K562 (cell line): ENCODE measurements around the gene CYB561A3. TPM values are rescaled to one million over a fixed set of nuclear protein-coding genes. Genes with fewer than 3 reads are reported as not detected.

Experiments
- ATAC-seq: fragments of 200-7000 bp; cut with Tn5 transposase; 3 replicates; pipeline ENCODE4 v1.9.1; 2020; ENCODE audit warnings: moderate library complexity
- BruUV-seq: library from RNA; stranded (reverse); fragments of 400-500 nt; replicated peaks from 2 replicates; lab custom pipeline; 2021; lab: Mats Ljungman, UMichigan
- CTCF ChIA-PET: fragments of 300-600 bp; formaldehyde crosslinking; extraction: SDS; loops from one replicate; lab custom pipeline; 2021; ENCODE audit warnings: low intra/inter-chr PET ratio; lab: Yijun Ruan, JAX
- POLR2A ChIA-PET: fragments of 300-600, 350-650 bp; sonication (Branson Sonifier 250); formaldehyde crosslinking; extraction: SDS; loops from one replicate; lab custom pipeline; 2021; ENCODE audit warnings: antibody characterized with exemption, inconsistent platforms; lab: Yijun Ruan, JAX
- DNase-seq, 4 experiments: peaks; one replicate each; pipeline versions ENCODE4 v3.0.0 to v3.0.0-alpha.2; 2011 to 2018; ENCODE audit warnings: low spot score in 3 of 4, mixed read lengths in 3 of 4; ENCODE audit errors: extremely low read depth in 1 of 4
- FAIRE-seq: peaks from 2 replicates; lab custom pipeline; 2011; peaks lifted over from hg19 to GRCh38; lab: Jason Lieb, UNC
- H2AFZ ChIP-seq: 2 replicates; pipeline ENCODE4 v1.6.0; 2011; ENCODE audit warnings: low read depth, low read length, control low read depth, inconsistent platforms
- H3K27ac ChIP-seq: fragments of 200-600 bp; 3 replicates; pipeline ENCODE4 v1.8.0; 2011; ENCODE audit warnings: low read depth, mild to moderate bottlenecking, control low read depth, inconsistent platforms, low read length, moderate library complexity, mixed read lengths; ENCODE audit errors: extremely low read depth
- H3K27me3 ChIP-seq, 2 experiments: fragments of 300-600 bp in 1 of 2; 2 replicates in 1 of 2; 3 replicates in 1 of 2; pipeline versions ENCODE4 v1.6.0 to v1.8.0; 2011; ENCODE audit warnings: inconsistent platforms in 2 of 2, low read length in 2 of 2, mild to moderate bottlenecking in 1 of 2, mixed read lengths in 1 of 2, moderate library complexity in 1 of 2; ENCODE audit not compliant: control insufficient read depth in 2 of 2, insufficient read depth in 2 of 2
- H3K36me3 ChIP-seq: fragments of 300-600 bp; 3 replicates; pipeline ENCODE4 v1.8.0; 2011; ENCODE audit warnings: mild to moderate bottlenecking, low read length, inconsistent platforms; ENCODE audit not compliant: control insufficient read depth, insufficient read depth
- H3K4me1 ChIP-seq, 2 experiments: fragments of 200-600 bp in 1 of 2; replicated peaks in 1 of 2; 2 replicates in 1 of 2; 3 replicates in 1 of 2; pipeline versions ENCODE4 v1.5.1 to v1.8.0; 2011; ENCODE audit warnings: inconsistent platforms in 2 of 2, low read length in 2 of 2, mild to moderate bottlenecking in 1 of 2, mixed read lengths in 1 of 2, moderate library complexity in 1 of 2; ENCODE audit not compliant: control insufficient read depth in 2 of 2, insufficient read depth in 2 of 2
- H3K4me2 ChIP-seq: 2 replicates; pipeline ENCODE4 v1.6.1; 2011; ENCODE audit warnings: low read length, control low read depth, inconsistent platforms, mixed read lengths; ENCODE audit not compliant: insufficient read depth
- H3K4me3 ChIP-seq: fragments of 200-600 bp; sonication (generic), shearing (Covaris generic); 2 replicates; pipeline ENCODE4 v1.5.1; 2016; ENCODE audit warnings: control low read depth, inconsistent platforms
- H3K79me2 ChIP-seq: fragments of 200-600 bp; 3 replicates; pipeline ENCODE4 v1.8.0; 2011; ENCODE audit warnings: low read length, inconsistent platforms; ENCODE audit not compliant: control insufficient read depth, insufficient read depth
- H3K9ac ChIP-seq, 2 experiments: 2 replicates each; pipeline versions ENCODE4 v1.6.0 to v1.6.1; 2011; ENCODE audit warnings: low read depth in 2 of 2, low read length in 2 of 2, control low read depth in 1 of 2, inconsistent platforms in 1 of 2, mild to moderate bottlenecking in 1 of 2, mixed read lengths in 1 of 2; ENCODE audit not compliant: insufficient read depth in 1 of 2
- H3K9me1 ChIP-seq: one replicate; pipeline ENCODE4 v1.6.0; 2011; ENCODE audit warnings: inconsistent platforms, mild to moderate bottlenecking, low read length, moderate library complexity; ENCODE audit not compliant: control insufficient read depth, insufficient read depth
- H3K9me3 ChIP-seq: replicated peaks from 2 replicates; pipeline ENCODE4 v1.5.1; 2011; ENCODE audit warnings: low read depth, low read length, inconsistent platforms; ENCODE audit not compliant: control insufficient read depth, insufficient read depth
- H4K20me1 ChIP-seq: replicated peaks from 2 replicates; pipeline ENCODE4 v1.6.1; 2011; ENCODE audit warnings: low read length, inconsistent platforms, mixed read lengths; ENCODE audit not compliant: control insufficient read depth, insufficient read depth
- ATF6 ChIP-seq: sonication (generic); formaldehyde crosslinking; IDR thresholded peaks from 2 replicates; pipeline ENCODE4 v1.4.0; 2020; ENCODE audit warnings: mild to moderate bottlenecking, missing genetic modification reagents
- BRD9 ChIP-seq: fragments of 450-650 bp; IDR thresholded peaks from 2 replicates; pipeline ENCODE4 v1.6.1; 2018; ENCODE audit warnings: low read depth; ENCODE audit not compliant: partially characterized antibody
- C11orf30 ChIP-seq: fragments of 450-650 bp; IDR thresholded peaks from 2 replicates; pipeline ENCODE4 v1.6.1; 2016; ENCODE audit warnings: low read depth, mild to moderate bottlenecking
- CBFA2T3 ChIP-seq: fragments of 450-650 bp; IDR thresholded peaks from 2 replicates; pipeline ENCODE4 v1.6.1; 2017
- CEBPG ChIP-seq, 3 experiments: fragments of 200-800 bp in 1 of 3; sonication (Bioruptor generic) in 1 of 3; sonication (generic) in 1 of 3; formaldehyde crosslinking in 1 of 3; IDR thresholded peaks in 2 of 3; conservative IDR thresholded peaks in 1 of 3; 2 replicates each; pipeline versions ENCODE4 v1.6.1 to v1.8.0; 2016 to 2022; ENCODE audit warnings: missing compliant biosample characterization in 2 of 3, missing genetic modification characterization in 2 of 3, mild to moderate bottlenecking in 1 of 3, missing genetic modification reagents in 1 of 3
- ESRRA ChIP-seq: fragments of 450-650 bp; IDR thresholded peaks from 2 replicates; pipeline ENCODE4 v1.6.1; 2014; ENCODE audit warnings: low read depth, mild to moderate bottlenecking, moderate library complexity, borderline replicate concordance
- HDGF ChIP-seq: fragments of 450-650 bp; IDR thresholded peaks from 2 replicates; pipeline ENCODE4 v1.6.1; 2016
- HMG20A ChIP-seq: fragments of 450-650 bp; formaldehyde crosslinking; conservative IDR thresholded peaks from 2 replicates; pipeline ENCODE4 v1.4.0; 2020; ENCODE audit warnings: mild to moderate bottlenecking, mixed read lengths
- KLF6 ChIP-seq: fragments of 250-450 bp; sonication (Bioruptor Pico); IDR thresholded peaks from 2 replicates; pipeline ENCODE4 v1.4.0; 2020; ENCODE audit warnings: mild to moderate bottlenecking, moderate library complexity, borderline replicate concordance
- MTA1 ChIP-seq: fragments of 450-650 bp; IDR thresholded peaks from 2 replicates; pipeline ENCODE4 v1.6.1; 2017; ENCODE audit warnings: borderline replicate concordance
- NR2C2 ChIP-seq, 2 experiments: fragments of 200-800 bp in 1 of 2; sonication (Bioruptor generic) in 1 of 2; sonication (generic) in 1 of 2; formaldehyde crosslinking in 1 of 2; IDR thresholded peaks; 2 replicates each; pipeline versions ENCODE4 v1.6.1 to v1.8.0; 2016 to 2022; ENCODE audit warnings: mild to moderate bottlenecking in 1 of 2, missing compliant biosample characterization in 1 of 2, missing genetic modification characterization in 1 of 2, missing genetic modification reagents in 1 of 2
- PKNOX1 ChIP-seq: fragments of 450-650 bp; IDR thresholded peaks from 2 replicates; pipeline ENCODE4 v1.6.1; 2016
- PML ChIP-seq: IDR thresholded peaks from 2 replicates; pipeline ENCODE4 v1.6.1; 2012; ENCODE audit warnings: low read length, inconsistent platforms
- PREB ChIP-seq: sonication (generic); formaldehyde crosslinking; IDR thresholded peaks from 2 replicates; pipeline ENCODE4 v1.8.1; 2023; ENCODE audit warnings: mild to moderate bottlenecking, missing genetic modification reagents
- SNRNP70 ChIP-seq: fragments of 200-400 bp; formaldehyde crosslinking; optimal IDR thresholded peaks from 2 replicates; pipeline ENCODE3; 2017; ENCODE audit warnings: low read depth, low read length
- WHSC1 ChIP-seq: IDR thresholded peaks from one replicate; pipeline ENCODE4 v1.6.1; 2012; ENCODE audit warnings: low read length, control low read depth, inconsistent platforms
- ZZZ3 ChIP-seq: fragments of 450-650 bp; IDR thresholded peaks from 2 replicates; pipeline ENCODE4 v1.6.1; 2016; ENCODE audit warnings: antibody characterized with exemption, mild to moderate bottlenecking, moderate library complexity
- WGBS: fragments of 100-300 bp; shearing (Covaris generic); methylation state at CpG from one replicate; pipeline ENCODE4 v1.1.6; 2016; ENCODE audit warnings: low coverage, mixed read lengths; ENCODE audit not compliant: insufficient coverage; ENCODE audit errors: missing lambda C conversion rate; 5-methylcytosine and 5-hydroxymethylcytosine counted together
- in situ Hi-C: fragments of 300-500 bp; cut with MboI; formaldehyde crosslinking; loops from 4 replicates; pipeline ENCODE4 v1.15.0; 2018; ENCODE audit warnings: inconsistent platforms, mixed read lengths
- intact Hi-C: fragments of 100-400 bp; cut with micrococcal nuclease; formaldehyde crosslinking; loops from 2 replicates; pipeline ENCODE4 v1.14.2; 2022
- polyA plus RNA-seq, 8 experiments: library from polyadenylated mRNA; depleted of rRNA in 4 of 8; stranded (reverse) in 5 of 8; unstranded in 3 of 8; fragments of >200 nt; fragmentation: Nextera tagmentation in 2 of 8; fragmentation: Illumina TruSeq in 1 of 8; extraction: Ambion mirVana in 2 of 8; extraction: Trizol in 1 of 8; gene quantifications; 2 replicates each; pipeline versions ENCODE4 v1.2.1 to v1.2.3, GENCODE V29; 2011 to 2014; ENCODE audit warnings: inconsistent platforms in 1 of 8, missing spikeins in 1 of 8
- total RNA-seq, 7 experiments: library from RNA; depleted of rRNA in 6 of 7; stranded (reverse); fragments of >200 nt in 6 of 7; fragmentation: Illumina TruSeq in 2 of 7; extraction: Trizol in 2 of 7; gene quantifications; 2 replicates each; pipeline versions ENCODE4 v1.2.1 to v1.2.3, GENCODE V29; 2011 to 2021; ENCODE audit warnings: low replicate concordance in 1 of 7

The CYB561A3 gene
- total and polyA plus RNA-seq, 9 of the 15 experiments (the other 6 are each of a cell fraction or from before 2014, with no cell fraction given) = 29.2 to 78.9 (median 37.9) TPM

GRCh38 chr11:61336171-61336935, 25.3 kb downstream of the CYB561A3 start:
- FAIRE-seq = peak; percentile 80
- H3K4me3 ChIP-seq = no peak overlapping the region
- no peak for TF ChIP-seq ESRRA
- TF ChIP-seq CEBPG (CRISPR knock-in tag; IDR thresholded peaks at IDR 0.05) = no peak
- TF ChIP-seq CEBPG (tag; conservative IDR thresholded peaks at IDR 0.05 in 1 of 2, IDR thresholded peaks at IDR 0.05 in 1 of 2) = no peak
- TF ChIP-seq KLF6 (CRISPR knock-in tag) = no peak
- TF ChIP-seq PML = no peak
- TF ChIP-seq NR2C2 (CRISPR knock-in tag; IDR thresholded peaks at IDR 0.05) = 0 out of 2 replicates have a peak, but pooled peaks have one; percentile 50
- TF ChIP-seq NR2C2 (tag; IDR thresholded peaks at IDR 0.05) = no peak
- TF ChIP-seq PREB (CRISPR knock-in tag) = no peak
- TF ChIP-seq PKNOX1 = no peak
- TF ChIP-seq MTA1 = no peak
- no peak for TF ChIP-seq BRD9
- no peak for TF ChIP-seq HMG20A (CRISPR knock-in tag)
- no peak for TF ChIP-seq CBFA2T3
- TF ChIP-seq HDGF = no peak
- TF ChIP-seq SNRNP70 = no peak
- TF ChIP-seq ATF6 (CRISPR knock-in tag) = peak; percentile 40; the same call in 1 of the 2 replicates
- no peak for TF ChIP-seq WHSC1
- no peak for TF ChIP-seq ZZZ3
- no peak for TF ChIP-seq C11orf30

More at GRCh38 chr11:61336171-61336935, 25.3 kb downstream of the CYB561A3 start:
- Histone ChIP-seq H3K27me3 (no peaks in the 10 kb centered on the region), H3K79me2 (peaks cover 33% of the 10 kb centered on the region), H3K4me2 (no peak overlapping the region; the same call in 1 of the 2 replicates), H3K9me1 (no peaks in the 10 kb centered on the region), H4K20me1 (peaks cover 7% of the 10 kb centered on the region), H3K9me3 (no peaks in the 10 kb centered on the region), H3K27ac (peak overlapping the region; percentile 80), H3K36me3 (peaks cover 11% of the 10 kb centered on the region; the same call in 2 of the 3 replicates), H2AFZ (peak overlapping the region; percentile 90), H3K9ac (peak overlapping the region; percentile 86 to 99), H3K4me1 (peaks cover 41 to 65% of the 10 kb centered on the region in 2 experiments; a peak in 4 of 5 replicates)
- in situ Hi-C loops = loop anchor here (5.0 kb wide), 1 partner anchor 51 kb away; no protein-coding TSS in a partner anchor
- intact Hi-C loops = loop anchor here (1.0 kb wide), 1 partner anchor 49 kb away; no protein-coding TSS in a partner anchor
- CTCF ChIA-PET = interaction anchor here (0.6 to 8.5 kb wide), 5 partner anchors 49 to 292 kb away, joined by 3 to 135 read pairs (median 5); no protein-coding TSS in a partner anchor
- 28% methylated on average over 8 of the region's 8 CpGs for WGBS
- POLR2A ChIA-PET = interaction anchor here (0.7 to 3.2 kb wide), 14 partner anchors 9 to 1375 kb away, joined by 3 to 19 read pairs (median 4); partner anchors contain the start of genes CYB561A3 and TMEM138
- ATAC-seq (peak; percentile 72), DNase-seq (peak; percentile 82 to 93 (median 86))
- no TSS peak for BruUV-seq
